Measurements from ENCODE around the gene ASPRV1.

The ASPRV1 gene

DNA sequence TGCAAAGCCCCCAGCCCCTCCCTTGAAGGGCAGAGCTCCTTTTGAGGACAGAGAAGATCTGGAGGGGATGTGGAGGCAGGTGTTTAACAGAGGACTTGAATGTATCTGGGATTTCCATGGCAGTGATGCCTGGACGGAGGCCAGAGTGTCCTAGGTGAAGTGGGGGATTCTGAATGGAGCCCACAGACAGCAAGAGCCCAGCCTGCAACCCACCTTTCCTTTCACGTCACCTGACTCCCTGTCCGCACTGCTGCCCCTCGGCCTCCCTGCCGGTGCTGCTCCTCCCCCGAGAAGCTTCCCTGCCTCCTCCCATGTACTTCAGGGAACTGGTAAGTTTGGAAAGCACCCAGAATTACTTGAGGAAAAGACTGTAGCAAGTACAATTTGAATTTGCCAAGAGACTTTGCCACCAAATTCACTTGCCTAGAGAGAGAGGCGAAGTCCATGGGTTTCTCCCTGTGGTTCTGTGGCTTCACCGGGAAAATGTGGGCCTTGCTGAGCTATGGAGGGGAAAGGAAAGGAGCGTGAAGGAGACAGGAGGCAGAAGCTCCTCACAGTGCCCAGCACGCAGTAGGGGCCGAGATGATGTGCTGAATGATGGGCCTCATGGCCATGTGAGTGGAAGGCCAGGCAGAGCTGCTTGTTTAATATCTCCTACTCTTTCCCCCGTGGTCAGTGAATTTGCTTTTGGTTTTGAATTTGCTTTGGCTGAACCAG is 13.9 kb upstream of the ASPRV1 start:
- no peak for TF ChIP-seq ZFX (IDR thresholded peaks at IDR 0.05)
- TF ChIP-seq, protein P1, sequence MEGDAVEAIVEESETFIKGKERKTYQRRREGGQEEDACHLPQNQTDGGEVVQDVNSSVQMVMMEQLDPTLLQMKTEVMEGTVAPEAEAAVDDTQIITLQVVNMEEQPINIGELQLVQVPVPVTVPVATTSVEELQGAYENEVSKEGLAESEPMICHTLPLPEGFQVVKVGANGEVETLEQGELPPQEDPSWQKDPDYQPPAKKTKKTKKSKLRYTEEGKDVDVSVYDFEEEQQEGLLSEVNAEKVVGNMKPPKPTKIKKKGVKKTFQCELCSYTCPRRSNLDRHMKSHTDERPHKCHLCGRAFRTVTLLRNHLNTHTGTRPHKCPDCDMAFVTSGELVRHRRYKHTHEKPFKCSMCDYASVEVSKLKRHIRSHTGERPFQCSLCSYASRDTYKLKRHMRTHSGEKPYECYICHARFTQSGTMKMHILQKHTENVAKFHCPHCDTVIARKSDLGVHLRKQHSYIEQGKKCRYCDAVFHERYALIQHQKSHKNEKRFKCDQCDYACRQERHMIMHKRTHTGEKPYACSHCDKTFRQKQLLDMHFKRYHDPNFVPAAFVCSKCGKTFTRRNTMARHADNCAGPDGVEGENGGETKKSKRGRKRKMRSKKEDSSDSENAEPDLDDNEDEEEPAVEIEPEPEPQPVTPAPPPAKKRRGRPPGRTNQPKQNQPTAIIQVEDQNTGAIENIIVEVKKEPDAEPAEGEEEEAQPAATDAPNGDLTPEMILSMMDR (conservative IDR thresholded peaks at IDR 0.05): no peak
- no peak overlapping the region for H3K27ac ChIP-seq

GRCh38 chr2:69973335-69973735 is 11.9 kb upstream of the ASPRV1 start:
- no peak overlapping the region for H3K27ac ChIP-seq
- TF ChIP-seq ZFX (IDR thresholded peaks at IDR 0.05): no peak
- TF ChIP-seq, protein P1 (conservative IDR thresholded peaks at IDR 0.05): no peak

DNA sequence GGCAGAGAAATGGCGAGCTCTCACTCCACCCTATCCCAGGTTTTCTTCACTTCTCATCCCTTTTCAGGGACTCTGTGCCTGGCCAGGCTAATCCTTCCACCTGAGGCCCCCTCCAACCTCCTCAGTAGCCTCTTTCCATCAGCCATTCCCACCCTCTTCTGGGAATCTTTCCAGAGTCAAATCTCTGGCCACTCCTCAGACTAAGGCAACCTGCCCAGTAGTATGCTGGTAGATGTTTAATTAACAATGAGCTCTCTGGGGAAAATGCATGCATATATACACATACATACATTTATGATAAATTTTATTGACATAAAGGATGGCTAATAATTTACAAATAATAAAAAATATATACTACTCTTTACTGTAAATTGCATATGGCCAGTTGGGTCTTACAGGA is 11.4 kb upstream of the ASPRV1 start:
- TF ChIP-seq ZFX (IDR thresholded peaks at IDR 0.05): no peak
- TF ChIP-seq, protein P1 (conservative IDR thresholded peaks at IDR 0.05): no peak
- no peak overlapping the region for H3K27ac ChIP-seq

DNA sequence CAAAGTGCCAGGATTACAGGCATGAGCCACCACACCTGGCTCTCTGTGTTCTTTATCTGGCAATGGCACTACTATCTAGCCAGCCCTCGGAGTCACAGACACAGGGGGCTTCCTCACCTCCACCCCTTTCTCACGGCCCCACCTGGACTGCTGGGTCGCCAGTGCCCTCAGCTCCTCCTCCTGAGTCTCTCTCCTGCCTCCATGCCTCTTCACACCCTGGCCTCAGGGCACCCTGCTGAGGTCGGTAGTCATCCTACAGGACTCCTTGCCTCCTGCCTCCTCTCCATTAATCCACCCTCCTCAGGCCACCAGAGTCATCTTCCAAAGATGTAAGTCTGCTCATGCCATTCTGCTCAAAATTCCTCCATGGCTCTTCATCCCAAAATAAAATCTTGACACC is 8.6 kb upstream of the ASPRV1 start:
- no peak overlapping the region for H3K27ac ChIP-seq
- no peak for TF ChIP-seq ZFX (IDR thresholded peaks at IDR 0.05)
- TF ChIP-seq, protein P1 (conservative IDR thresholded peaks at IDR 0.05): no peak

GRCh38 chr2:69969126-69969983 is 7.9 kb upstream of the ASPRV1 start:
- H3K27ac ChIP-seq: no peak overlapping the region
- TF ChIP-seq, protein P1 (conservative IDR thresholded peaks at IDR 0.05): no peak
- TF ChIP-seq ZFX (IDR thresholded peaks at IDR 0.05): no peak

GRCh38 chr2:69968609-69969008 is 7.2 kb upstream of the ASPRV1 start:
- TF ChIP-seq ZFX (IDR thresholded peaks at IDR 0.05): no peak
- H3K27ac ChIP-seq: no peak overlapping the region

DNA sequence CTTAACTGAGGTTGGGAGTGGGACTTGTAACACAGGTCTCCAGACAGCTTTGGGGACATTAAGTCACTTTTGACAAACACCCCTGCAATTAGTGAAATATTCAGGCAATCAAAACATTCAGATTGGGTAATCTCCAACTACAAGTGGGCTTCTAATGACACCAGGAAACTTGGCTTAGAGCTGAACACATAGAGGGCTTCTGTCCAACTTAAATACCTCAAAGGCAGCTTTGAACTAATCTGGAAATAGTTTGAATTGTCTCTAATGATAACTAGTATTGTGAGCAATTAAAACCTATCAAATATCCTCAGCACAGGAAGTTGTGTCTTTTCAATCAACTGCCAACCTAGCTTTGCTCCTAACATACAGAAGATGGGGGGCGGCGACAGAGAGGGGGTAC is 5.1 kb upstream of the ASPRV1 start:
- TF ChIP-seq ZFX (IDR thresholded peaks at IDR 0.05): no peak
- TF ChIP-seq, protein P1 (conservative IDR thresholded peaks at IDR 0.05): no peak
- H3K27ac ChIP-seq: no peak overlapping the region; the same call in 1 of the 2 replicates

Measured in C4-2B (cell line).